GM10248 (cell line): ENCODE results near the gene SNRPB2.

ENCODE experiments used
- CTCF ChIA-PET: fragments of 300-600 bp; sonication (Branson Sonifier 250); formaldehyde crosslinking; extraction: SDS; loops from one replicate; lab custom pipeline; 2021; ENCODE audit warnings: antibody characterized with exemption; lab: Yijun Ruan, JAX
- POLR2A ChIA-PET: fragments of 350-650 bp; sonication (Branson Sonifier 250); formaldehyde crosslinking; extraction: SDS; loops from one replicate; lab custom pipeline; 2020; ENCODE audit warnings: antibody characterized with exemption; lab: Yijun Ruan, JAX
- DNase-seq: peaks from one replicate; pipeline ENCODE4 v3.0.0; 2012; ENCODE audit errors: extremely low spot score
- CTCF ChIP-seq: IDR thresholded peaks from 2 replicates; pipeline ENCODE4 v1.5.1; 2012; ENCODE audit warnings: mild to moderate bottlenecking, low read depth; ENCODE audit errors: extremely low read depth, missing control alignments, control extremely low read depth

SNRPB2 gene

GRCh38 chr20:16693278-16693677 is 36.5 kb upstream of the SNRPB2 start:
- ChIA-PET CTCF (no interaction called here), POLR2A (no interaction called here)
- DNase-seq: no peak
- no peak for TF ChIP-seq CTCF

GRCh38 chr20:16694161-16694560 is 35.7 kb upstream of the SNRPB2 start:
- TF ChIP-seq CTCF: no peak
- no peak for DNase-seq
- ChIA-PET CTCF (interaction anchor here (0.9 to 1.1 kb wide), 4 partner anchors 19 to 67 kb away, joined by 3 read pairs; no protein-coding TSS in a partner anchor), POLR2A (no interaction called here)

GRCh38 chr20:16695628-16696027 is 34.2 kb upstream of the SNRPB2 start:
- ChIA-PET CTCF (no interaction called here), POLR2A (no interaction called here)
- TF ChIP-seq CTCF: no peak

GRCh38 chr20:16699293-16699692 is 30.5 kb upstream of the SNRPB2 start:
- ChIA-PET POLR2A (no interaction called here), CTCF (interaction anchor here (0.8 to 2.1 kb wide), 4 partner anchors 10 to 63 kb away, joined by 3 to 10 read pairs (median 6); no protein-coding TSS in a partner anchor)
- no peak for TF ChIP-seq CTCF
- DNase-seq: no peak

More at GRCh38 chr20:16695628-16696027, 34.2 kb upstream of the SNRPB2 start:
- DNase-seq: no peak

- ChIA-PET POLR2A (no interaction called here), CTCF (interaction anchor here (1.2 to 1.6 kb wide), 2 partner anchors 8 to 60 kb away, joined by 3 to 9 read pairs; no protein-coding TSS in a partner anchor)
- peak; percentile 43 for TF ChIP-seq CTCF
- DNase-seq: peak; percentile 18
Measured at GRCh38 chr20:16701296-16701695, 28.5 kb upstream of the SNRPB2 start.

- no peak for DNase-seq
- ChIA-PET POLR2A (no interaction called here), CTCF (interaction anchor here (1.4 kb wide), 1 partner anchor 58 kb away, joined by 7 read pairs; no protein-coding TSS in a partner anchor)
- TF ChIP-seq CTCF: no peak
Measured at GRCh38 chr20:16703570-16703969, 26.3 kb upstream of the SNRPB2 start.
